Thyroid gland (tissue), 4 donors: ENCODE measurements around the gene EDN2.

Experiments
- CTCF ChIP-seq, 6 experiments: fragments of 200-600 bp in 3 of 6; fragments of 450-650 bp in 3 of 6; sonication (generic) in 3 of 6; IDR thresholded peaks; one replicate each; pipeline ENCODE4 v1.5.1; 2016 to 2019; ENCODE audit warnings: antibody characterized with exemption in 6 of 6, mild to moderate bottlenecking in 2 of 6, inconsistent platforms in 1 of 6, moderate library complexity in 1 of 6
- POLR2A ChIP-seq, 2 donors: fragments of 450-650 bp; IDR thresholded peaks; one replicate each; pipeline ENCODE4 v1.6.1; 2017; ENCODE audit warnings: antibody characterized with exemption in 2 of 2, mild to moderate bottlenecking in 2 of 2, moderate library complexity in 1 of 2

GRCh38 chr1:41474490-41475271 lies 9.8 kb downstream of the EDN2 start:
- peak in 1 of 6 experiments; percentile 2 for TF ChIP-seq CTCF (IDR thresholded peaks at IDR 0.05)
- peak in 1 of 2 donors; percentile 18 for TF ChIP-seq POLR2A (IDR thresholded peaks at IDR 0.05)
